HEK293 (cell line): ENCODE results near the gene ELN.

Experiments used
- MYNN ChIP-seq: fragments of 450-650 bp; formaldehyde crosslinking; IDR thresholded peaks from 2 replicates; pipeline ENCODE4 v1.5.1; 2016; ENCODE audit warnings: missing biosample characterization, missing genetic modification characterization, borderline replicate concordance
- ZNF138 ChIP-seq: fragments of 450-650 bp; formaldehyde crosslinking; IDR thresholded peaks from 2 replicates; pipeline ENCODE4 v1.5.1; 2016; ENCODE audit warnings: missing biosample characterization, missing genetic modification characterization, borderline replicate concordance
- ZNF16 ChIP-seq: fragments of 450-650 bp; formaldehyde crosslinking; IDR thresholded peaks from 2 replicates; pipeline ENCODE4 v1.5.1; 2016; ENCODE audit warnings: low read depth, missing biosample characterization, missing genetic modification characterization
- ZNF248 ChIP-seq: fragments of 450-650 bp; formaldehyde crosslinking; IDR thresholded peaks from 2 replicates; pipeline ENCODE4 v1.5.1; 2017; ENCODE audit warnings: missing biosample characterization, missing genetic modification characterization
- ZNF335 ChIP-seq: fragments of 450-650 bp; formaldehyde crosslinking; conservative IDR thresholded peaks from 2 replicates; pipeline ENCODE4 v1.5.1; 2016; ENCODE audit warnings: missing biosample characterization, missing genetic modification characterization
- ZNF423 ChIP-seq: fragments of 450-650 bp; formaldehyde crosslinking; IDR thresholded peaks from 2 replicates; pipeline ENCODE4 v1.5.1; 2016; ENCODE audit warnings: missing biosample characterization, missing genetic modification characterization
- ZNF670 ChIP-seq: fragments of 450-650 bp; formaldehyde crosslinking; IDR thresholded peaks from 2 replicates; pipeline ENCODE4 v1.5.1; 2016; ENCODE audit warnings: missing biosample characterization, missing genetic modification characterization, low read depth
- ZNF707 ChIP-seq: fragments of 450-650 bp; formaldehyde crosslinking; IDR thresholded peaks from 2 replicates; pipeline ENCODE4 v1.5.1; 2016; ENCODE audit warnings: missing biosample characterization, missing genetic modification characterization
- TF ChIP-seq, protein P1 (sequence below): fragments of 450-650 bp; formaldehyde crosslinking; IDR thresholded peaks from 2 replicates; pipeline ENCODE4 v1.5.1; 2016; ENCODE audit warnings: missing biosample characterization, missing genetic modification characterization
- TF ChIP-seq, protein P2 (sequence below): fragments of 450-650 bp; formaldehyde crosslinking; IDR thresholded peaks from 2 replicates; pipeline ENCODE4 v1.5.1; 2016; ENCODE audit warnings: missing biosample characterization, missing genetic modification characterization
- TF ChIP-seq, protein P3 (sequence below): fragments of 450-650 bp; formaldehyde crosslinking; IDR thresholded peaks from 2 replicates; pipeline ENCODE4 v1.5.1; 2016; ENCODE audit warnings: missing biosample characterization, missing genetic modification characterization
- TF ChIP-seq, protein P4 (sequence below): fragments of 450-650 bp; formaldehyde crosslinking; IDR thresholded peaks from 2 replicates; pipeline ENCODE4 v1.5.1; 2016; ENCODE audit warnings: missing biosample characterization, missing genetic modification characterization

DNA sequence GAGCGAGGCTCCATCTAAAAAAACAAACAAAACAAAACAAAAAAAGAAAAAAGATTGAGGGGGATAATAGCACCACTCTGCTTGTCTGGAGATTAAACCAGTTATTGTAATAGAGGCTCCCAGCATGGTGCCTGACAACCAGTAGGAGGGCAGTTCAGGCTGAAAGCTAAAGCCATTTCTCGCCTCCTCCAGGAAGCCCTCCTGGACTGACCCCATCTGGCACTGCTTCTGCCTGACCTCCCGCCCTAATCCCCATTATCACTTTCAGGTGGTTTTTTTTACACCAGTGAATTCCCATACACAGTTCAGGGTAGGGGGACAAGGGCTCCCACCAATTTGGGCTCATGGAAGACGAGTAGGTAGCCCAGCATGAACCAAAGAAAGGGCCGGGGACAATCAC, 8.8 kb upstream of the ELN start:
- no peak for TF ChIP-seq ZNF670
- no peak for TF ChIP-seq MYNN (tag by site-specific recombination)
- no peak for TF ChIP-seq ZNF335 (tag by site-specific recombination)
- TF ChIP-seq, protein P1, sequence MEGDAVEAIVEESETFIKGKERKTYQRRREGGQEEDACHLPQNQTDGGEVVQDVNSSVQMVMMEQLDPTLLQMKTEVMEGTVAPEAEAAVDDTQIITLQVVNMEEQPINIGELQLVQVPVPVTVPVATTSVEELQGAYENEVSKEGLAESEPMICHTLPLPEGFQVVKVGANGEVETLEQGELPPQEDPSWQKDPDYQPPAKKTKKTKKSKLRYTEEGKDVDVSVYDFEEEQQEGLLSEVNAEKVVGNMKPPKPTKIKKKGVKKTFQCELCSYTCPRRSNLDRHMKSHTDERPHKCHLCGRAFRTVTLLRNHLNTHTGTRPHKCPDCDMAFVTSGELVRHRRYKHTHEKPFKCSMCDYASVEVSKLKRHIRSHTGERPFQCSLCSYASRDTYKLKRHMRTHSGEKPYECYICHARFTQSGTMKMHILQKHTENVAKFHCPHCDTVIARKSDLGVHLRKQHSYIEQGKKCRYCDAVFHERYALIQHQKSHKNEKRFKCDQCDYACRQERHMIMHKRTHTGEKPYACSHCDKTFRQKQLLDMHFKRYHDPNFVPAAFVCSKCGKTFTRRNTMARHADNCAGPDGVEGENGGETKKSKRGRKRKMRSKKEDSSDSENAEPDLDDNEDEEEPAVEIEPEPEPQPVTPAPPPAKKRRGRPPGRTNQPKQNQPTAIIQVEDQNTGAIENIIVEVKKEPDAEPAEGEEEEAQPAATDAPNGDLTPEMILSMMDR (tag by site-specific recombination), result no peak
- TF ChIP-seq, protein P2, sequence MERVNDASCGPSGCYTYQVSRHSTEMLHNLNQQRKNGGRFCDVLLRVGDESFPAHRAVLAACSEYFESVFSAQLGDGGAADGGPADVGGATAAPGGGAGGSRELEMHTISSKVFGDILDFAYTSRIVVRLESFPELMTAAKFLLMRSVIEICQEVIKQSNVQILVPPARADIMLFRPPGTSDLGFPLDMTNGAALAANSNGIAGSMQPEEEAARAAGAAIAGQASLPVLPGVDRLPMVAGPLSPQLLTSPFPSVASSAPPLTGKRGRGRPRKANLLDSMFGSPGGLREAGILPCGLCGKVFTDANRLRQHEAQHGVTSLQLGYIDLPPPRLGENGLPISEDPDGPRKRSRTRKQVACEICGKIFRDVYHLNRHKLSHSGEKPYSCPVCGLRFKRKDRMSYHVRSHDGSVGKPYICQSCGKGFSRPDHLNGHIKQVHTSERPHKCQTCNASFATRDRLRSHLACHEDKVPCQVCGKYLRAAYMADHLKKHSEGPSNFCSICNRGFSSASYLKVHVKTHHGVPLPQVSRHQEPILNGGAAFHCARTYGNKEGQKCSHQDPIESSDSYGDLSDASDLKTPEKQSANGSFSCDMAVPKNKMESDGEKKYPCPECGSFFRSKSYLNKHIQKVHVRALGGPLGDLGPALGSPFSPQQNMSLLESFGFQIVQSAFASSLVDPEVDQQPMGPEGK (tag by site-specific recombination), result no peak
- TF ChIP-seq, protein P3, sequence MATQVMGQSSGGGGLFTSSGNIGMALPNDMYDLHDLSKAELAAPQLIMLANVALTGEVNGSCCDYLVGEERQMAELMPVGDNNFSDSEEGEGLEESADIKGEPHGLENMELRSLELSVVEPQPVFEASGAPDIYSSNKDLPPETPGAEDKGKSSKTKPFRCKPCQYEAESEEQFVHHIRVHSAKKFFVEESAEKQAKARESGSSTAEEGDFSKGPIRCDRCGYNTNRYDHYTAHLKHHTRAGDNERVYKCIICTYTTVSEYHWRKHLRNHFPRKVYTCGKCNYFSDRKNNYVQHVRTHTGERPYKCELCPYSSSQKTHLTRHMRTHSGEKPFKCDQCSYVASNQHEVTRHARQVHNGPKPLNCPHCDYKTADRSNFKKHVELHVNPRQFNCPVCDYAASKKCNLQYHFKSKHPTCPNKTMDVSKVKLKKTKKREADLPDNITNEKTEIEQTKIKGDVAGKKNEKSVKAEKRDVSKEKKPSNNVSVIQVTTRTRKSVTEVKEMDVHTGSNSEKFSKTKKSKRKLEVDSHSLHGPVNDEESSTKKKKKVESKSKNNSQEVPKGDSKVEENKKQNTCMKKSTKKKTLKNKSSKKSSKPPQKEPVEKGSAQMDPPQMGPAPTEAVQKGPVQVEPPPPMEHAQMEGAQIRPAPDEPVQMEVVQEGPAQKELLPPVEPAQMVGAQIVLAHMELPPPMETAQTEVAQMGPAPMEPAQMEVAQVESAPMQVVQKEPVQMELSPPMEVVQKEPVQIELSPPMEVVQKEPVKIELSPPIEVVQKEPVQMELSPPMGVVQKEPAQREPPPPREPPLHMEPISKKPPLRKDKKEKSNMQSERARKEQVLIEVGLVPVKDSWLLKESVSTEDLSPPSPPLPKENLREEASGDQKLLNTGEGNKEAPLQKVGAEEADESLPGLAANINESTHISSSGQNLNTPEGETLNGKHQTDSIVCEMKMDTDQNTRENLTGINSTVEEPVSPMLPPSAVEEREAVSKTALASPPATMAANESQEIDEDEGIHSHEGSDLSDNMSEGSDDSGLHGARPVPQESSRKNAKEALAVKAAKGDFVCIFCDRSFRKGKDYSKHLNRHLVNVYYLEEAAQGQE, result no peak
- no peak for TF ChIP-seq ZNF138 (tag by site-specific recombination)
- TF ChIP-seq ZNF423, result no peak
- TF ChIP-seq ZNF16 (tag by site-specific recombination), result no peak
- TF ChIP-seq, protein P4, sequence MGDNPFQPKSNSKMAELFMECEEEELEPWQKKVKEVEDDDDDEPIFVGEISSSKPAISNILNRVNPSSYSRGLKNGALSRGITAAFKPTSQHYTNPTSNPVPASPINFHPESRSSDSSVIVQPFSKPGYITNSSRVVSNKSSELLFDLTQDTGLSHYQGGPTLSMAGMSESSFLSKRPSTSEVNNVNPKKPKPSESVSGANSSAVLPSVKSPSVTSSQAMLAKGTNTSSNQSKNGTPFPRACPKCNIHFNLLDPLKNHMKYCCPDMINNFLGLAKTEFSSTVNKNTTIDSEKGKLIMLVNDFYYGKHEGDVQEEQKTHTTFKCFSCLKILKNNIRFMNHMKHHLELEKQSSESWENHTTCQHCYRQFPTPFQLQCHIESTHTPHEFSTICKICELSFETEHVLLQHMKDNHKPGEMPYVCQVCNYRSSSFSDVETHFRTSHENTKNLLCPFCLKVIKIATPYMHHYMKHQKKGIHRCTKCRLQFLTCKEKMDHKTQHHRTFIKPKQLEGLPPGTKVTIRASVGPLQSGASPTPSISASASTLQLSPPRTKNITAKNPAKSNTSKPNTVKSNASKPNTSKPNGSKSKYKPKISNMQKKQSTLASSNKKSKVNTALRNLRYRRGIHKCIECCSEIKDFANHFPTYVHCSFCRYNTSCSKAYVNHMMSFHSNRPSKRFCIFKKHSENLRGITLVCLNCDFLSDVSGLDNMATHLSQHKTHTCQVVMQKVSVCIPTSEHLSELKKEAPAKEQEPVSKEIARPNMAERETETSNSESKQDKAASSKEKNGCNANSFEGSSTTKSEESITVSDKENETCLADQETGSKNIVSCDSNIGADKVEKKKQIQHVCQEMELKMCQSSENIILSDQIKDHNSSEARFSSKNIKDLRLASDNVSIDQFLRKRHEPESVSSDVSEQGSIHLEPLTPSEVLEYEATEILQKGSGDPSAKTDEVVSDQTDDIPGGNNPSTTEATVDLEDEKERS, result no peak
- TF ChIP-seq ZNF248 (tag by site-specific recombination), result no peak
- no peak for TF ChIP-seq ZNF707
